ENCODE results near the gene ZNF235.
"Not testable (repeated sequence)": the region's sequence is repeated elsewhere in the genome, so short reads cannot be mapped to it uniquely, and the experiment has no call there.

Gene ZNF235

GRCh38 chr19:44254496-44254895, 50.3 kb downstream of the ZNF235 start:
- no peak for DNase-seq

GRCh38 chr19:44253392-44253791, 51.4 kb downstream of the ZNF235 start:
- not testable (repeated sequence) for DNase-seq

GRCh38 chr19:44252332-44252731, 52.5 kb downstream of the ZNF235 start:
- DNase-seq, result not testable (repeated sequence)

GRCh38 chr19:44236384-44236783, 68.4 kb downstream of the ZNF235 start:
- DNase-seq, result no peak

All from activated naive CD4-positive, alpha-beta T cell treated with anti-CD3 and anti-CD28 coated beads, Interleukin-2, amount 50 U/mL, for 16 hours (primary cell).